ENCODE data around the gene RPS6KC1.
"Not testable (repeated sequence)": the region's sequence is repeated elsewhere in the genome, so short reads cannot be mapped to it uniquely, and the experiment has no call there.

RPS6KC1 gene

DNA sequence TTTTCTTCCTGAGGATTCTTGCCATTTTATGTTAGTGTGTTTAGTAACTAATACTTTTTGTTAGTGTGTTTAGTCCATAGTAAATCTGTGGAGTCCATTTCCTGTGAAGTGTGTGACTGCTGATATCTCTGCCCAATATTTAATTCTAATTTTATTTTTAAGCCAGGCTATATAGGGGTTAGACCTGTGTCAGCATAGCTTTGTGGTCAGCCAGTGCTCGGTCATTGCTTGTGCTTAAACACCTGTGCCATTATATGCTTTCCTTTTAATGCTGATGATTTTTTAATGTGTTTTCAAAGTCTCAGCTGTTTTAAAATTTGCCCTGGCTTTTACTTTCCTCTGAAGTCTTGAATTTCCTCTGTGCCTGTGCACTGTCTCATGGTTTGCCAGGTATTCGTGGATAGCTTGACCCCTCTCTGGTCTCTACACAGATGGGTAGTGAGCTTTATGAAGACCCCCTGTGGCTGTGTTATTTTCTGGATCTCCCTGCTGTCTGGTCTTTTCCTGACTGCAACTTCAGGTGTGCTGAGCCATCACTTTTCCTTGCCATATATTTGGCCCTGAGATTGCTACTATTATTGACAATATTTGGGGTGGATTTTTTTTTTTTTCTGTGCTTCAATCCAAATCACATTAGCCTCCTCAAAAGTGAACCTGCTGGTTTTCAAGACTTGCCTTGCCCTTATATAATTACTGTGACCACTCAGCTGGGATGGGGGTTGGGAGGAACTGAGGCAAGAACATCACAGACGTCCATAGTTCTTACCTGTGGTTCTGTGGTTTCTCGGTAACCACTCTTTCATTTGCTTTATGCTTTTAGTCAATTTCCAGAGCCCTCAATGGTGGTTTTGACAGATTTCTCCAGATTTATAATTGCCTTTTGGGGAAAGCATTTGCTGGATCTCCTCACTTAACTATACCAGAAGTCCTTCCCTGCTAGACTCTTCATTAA lies 59.6 kb downstream of the RPS6KC1 start:
- DNase-seq (ENCODE audit: low read depth in 2 of 2): no peak

DNA sequence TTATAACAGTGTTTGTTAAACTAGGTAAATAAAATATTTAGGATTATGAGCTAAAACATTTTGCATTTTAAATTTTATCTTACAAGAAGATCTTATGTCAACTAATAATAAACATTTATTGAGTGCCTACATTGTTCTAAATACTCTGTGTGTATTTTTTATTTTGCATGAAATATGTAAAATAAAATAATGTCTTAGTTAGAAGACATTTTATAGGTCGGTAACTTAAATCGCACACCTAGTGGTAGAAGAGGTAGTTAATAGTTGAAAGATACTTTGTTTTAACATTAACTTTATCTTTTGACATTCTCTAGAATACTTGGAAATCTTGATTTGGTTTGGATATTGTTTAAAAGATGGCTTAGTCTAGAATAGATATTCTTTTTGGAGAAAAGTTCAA lies 60.5 kb downstream of the RPS6KC1 start:
- DNase-seq (ENCODE audit: low read depth in 2 of 2): no peak

- DNase-seq (ENCODE audit: low read depth in 2 of 2): not testable (repeated sequence)
These were observed 61.7 kb downstream of the RPS6KC1 start for GRCh38 chr1:213112723-213113122.

GRCh38 chr1:213117699-213118180 lies 66.7 kb downstream of the RPS6KC1 start:
- not testable (repeated sequence) for DNase-seq (ENCODE audit: low read depth in 2 of 2)

- no peak for DNase-seq (ENCODE audit: low read depth in 2 of 2)
These were observed 68.8 kb downstream of the RPS6KC1 start for GRCh38 chr1:213119794-213120193.

- no peak for DNase-seq (ENCODE audit: low read depth in 2 of 2)
These were observed 69.3 kb downstream of the RPS6KC1 start for GRCh38 chr1:213120386-213120785.

- DNase-seq (ENCODE audit: low read depth in 2 of 2): no peak
These were observed 69.9 kb downstream of the RPS6KC1 start for GRCh38 chr1:213120961-213121360.

GRCh38 chr1:213122514-213122929 lies 71.5 kb downstream of the RPS6KC1 start:
- no peak for DNase-seq (ENCODE audit: low read depth in 2 of 2)

GRCh38 chr1:213123087-213123486 lies 72.0 kb downstream of the RPS6KC1 start:
- no peak for DNase-seq (ENCODE audit: low read depth in 2 of 2)

- no peak for DNase-seq (ENCODE audit: low read depth in 2 of 2)
These were observed 72.5 kb downstream of the RPS6KC1 start for GRCh38 chr1:213123536-213123935.

GRCh38 chr1:213124590-213124989 lies 73.5 kb downstream of the RPS6KC1 start:
- no peak for DNase-seq (ENCODE audit: low read depth in 2 of 2)

GRCh38 chr1:213125643-213126042 lies 74.6 kb downstream of the RPS6KC1 start:
- no peak for DNase-seq (ENCODE audit: low read depth in 2 of 2)

DNA sequence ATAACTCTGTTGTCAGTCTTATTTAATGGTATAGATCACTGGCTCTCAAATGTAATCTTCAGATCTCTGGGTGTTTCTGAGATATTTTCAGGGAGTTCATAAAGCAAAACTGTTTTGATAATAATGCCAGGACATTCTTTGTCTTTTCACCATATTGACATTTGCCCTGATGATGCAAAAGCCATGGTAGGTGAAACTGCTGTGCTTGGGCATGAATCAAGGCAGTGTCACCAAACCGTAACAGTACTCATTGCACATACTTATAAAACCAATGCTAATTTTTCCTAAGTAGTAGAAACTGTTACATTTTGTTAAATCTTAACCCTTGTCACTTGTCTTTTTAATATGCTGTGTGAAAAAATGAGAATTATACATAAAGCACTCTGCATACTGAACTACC lies 76.0 kb downstream of the RPS6KC1 start:
- DNase-seq (ENCODE audit: low read depth in 2 of 2): no peak

DNA sequence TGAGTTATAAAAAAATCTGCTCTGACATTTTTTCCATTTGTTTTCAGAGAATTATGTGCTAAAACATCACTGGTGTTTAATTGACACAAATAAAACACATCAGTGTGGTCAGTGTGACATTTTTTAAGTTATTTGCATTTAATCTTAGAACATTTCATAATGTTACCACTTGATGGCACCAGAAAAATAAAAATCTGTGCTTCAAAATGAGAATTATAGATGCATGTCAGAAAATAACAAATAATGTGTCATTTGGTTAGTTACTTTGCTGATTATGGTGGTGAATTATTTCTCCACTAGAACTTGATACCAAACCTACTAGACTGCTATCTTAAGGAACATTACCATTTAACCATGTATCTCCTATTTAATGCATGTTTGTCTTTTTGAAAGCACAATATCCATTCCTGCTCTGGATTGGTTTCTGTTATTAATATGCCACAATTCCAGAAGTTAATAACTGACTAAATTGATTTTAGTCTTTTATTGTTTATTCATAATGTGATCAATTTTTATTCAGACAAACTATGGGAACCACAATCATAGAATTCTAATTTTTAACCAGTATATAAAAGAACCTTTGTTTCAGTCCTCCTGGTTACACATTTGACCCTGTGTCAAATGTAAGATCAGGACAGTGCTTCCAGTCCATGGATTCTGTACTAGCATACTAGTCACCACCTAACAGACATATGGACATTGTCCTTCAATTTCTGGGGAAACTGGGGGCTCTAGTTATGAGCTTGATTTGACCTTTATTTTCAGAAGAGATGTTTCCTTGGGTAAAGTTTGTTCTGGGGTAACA lies 81.0 kb downstream of the RPS6KC1 start:
- no peak for DNase-seq (ENCODE audit: low read depth in 2 of 2)

- DNase-seq (ENCODE audit: low read depth in 2 of 2): no peak
These were observed 84.5 kb downstream of the RPS6KC1 start for GRCh38 chr1:213135572-213135971.

DNA sequence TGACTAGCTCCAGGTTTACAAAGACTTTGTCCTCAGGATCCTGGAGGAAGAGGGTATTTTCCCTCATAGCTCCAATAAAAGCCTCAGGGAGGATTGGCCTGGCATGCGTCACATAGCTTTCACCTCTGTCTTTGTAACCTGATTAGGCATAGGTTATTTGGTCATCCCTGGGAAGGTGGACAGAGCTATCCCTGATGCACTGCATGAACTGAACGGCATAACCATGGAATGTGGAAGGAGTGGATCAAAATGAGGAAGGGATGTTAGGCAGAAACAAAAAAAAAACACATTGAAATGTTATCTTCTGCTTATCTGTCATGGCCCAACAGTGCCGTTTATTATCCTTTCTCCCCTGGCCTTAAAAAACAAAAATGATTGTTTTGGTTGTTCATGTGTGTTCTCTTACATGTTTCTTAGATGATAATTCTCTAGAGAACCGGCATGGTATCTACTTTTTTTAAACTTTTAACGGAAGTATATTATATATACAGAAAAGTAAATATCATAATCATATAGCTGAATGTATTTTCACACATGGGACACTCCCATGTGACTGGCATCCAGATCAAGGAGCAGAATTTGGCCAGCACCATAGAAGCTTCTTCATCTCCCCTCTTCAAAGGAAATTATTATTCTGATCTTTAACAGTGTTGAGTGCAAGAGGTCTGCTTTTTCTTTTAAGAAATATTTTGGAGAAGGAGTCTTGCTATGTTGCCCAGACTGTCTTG lies 85.3 kb downstream of the RPS6KC1 start:
- no peak for DNase-seq (ENCODE audit: low read depth in 2 of 2)

DNA sequence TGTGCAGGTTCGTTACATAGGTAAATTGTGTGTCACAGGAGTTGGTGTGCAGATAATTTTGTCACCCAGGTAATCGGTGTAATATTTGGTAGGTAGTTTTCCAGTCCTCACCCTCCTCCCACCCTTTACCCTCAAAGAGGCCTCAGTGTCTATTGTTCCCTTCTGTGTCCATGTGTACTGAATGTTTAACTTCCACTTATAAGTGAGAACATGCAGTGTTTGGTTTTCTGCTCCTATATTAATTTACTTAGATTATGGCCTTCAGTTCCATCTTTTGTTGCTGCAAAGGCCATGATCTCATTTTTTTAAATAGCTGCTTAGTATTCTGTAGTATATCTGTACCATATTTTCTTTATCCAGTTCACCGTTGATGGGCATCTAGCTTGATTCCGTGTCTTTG lies 87.3 kb downstream of the RPS6KC1 start:
- no peak for DNase-seq (ENCODE audit: low read depth in 2 of 2)

DNA sequence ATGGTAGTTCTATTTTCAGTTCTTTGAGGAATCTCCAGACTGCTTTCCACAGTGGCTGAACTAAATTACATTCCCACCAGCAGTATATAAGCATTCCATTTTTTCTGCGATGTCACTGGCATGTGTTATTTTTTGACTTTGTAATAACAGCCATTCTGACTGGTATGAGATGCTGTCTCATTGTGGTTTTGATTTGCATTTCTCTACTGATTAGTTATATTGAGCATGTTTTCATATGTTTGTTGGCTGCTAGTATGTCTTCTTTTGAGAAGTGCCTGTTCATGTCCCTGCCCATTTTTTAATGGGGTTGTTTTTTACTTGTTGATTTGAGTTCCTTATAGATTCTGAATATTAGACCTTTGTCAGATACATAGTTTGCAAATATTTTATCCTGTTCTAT lies 87.9 kb downstream of the RPS6KC1 start:
- no peak for DNase-seq (ENCODE audit: low read depth in 2 of 2)

- no peak for DNase-seq (ENCODE audit: low read depth in 2 of 2)
These were observed 97.9 kb downstream of the RPS6KC1 start for GRCh38 chr1:213148905-213149304.

GRCh38 chr1:213150090-213150489 lies 99.0 kb downstream of the RPS6KC1 start:
- not testable (repeated sequence) for DNase-seq (ENCODE audit: low read depth in 2 of 2)

DNA sequence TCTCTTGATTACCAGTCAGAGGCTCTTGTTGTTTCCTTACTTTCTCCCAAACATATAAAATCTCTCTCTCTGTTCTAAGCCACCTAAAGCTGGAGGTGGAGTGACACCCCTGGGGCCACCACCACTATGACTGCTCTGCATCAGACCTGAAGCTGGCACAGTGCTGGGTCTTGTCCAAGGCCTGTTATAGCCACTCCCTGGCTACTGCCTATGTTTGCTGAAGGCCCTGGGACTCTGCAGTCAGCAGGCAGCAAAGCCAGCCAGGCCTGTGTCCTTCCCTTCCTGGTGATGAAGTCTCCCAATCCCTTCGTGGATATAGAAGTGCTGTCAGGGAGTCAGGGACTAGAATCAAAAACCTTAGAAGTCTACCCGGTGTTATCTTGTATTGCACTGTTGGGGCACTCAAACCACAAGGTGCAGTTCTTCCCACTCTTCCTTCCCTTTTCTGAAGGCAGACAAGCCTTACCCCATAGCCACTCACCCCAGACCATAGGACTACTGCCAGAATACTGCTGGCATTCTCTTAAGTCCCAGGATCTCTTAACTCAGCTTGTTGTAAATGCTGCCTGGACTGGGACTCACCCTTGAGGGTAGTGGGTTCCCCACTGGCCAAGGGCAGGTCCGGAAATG lies 103.1 kb downstream of the RPS6KC1 start:
- DNase-seq (ENCODE audit: low read depth in 2 of 2): no peak

Data from stimulated activated CD8-positive, alpha-beta memory T cell treated with anti-CD3 and anti-CD28 coated beads, Interleukin-2, amount 100 ng/mL, for 48 hours (primary cell).